Colon (tissue), 2 donors: Measurements from ENCODE around the gene WWOX.

Source experiments
- FAIRE-seq: peaks from 2 replicates; lab custom pipeline; 2012; peaks lifted over from hg19 to GRCh38; lab: Jason Lieb, UNC
- donor health status: control.
- donor health status: control.

Gene WWOX

DNA sequence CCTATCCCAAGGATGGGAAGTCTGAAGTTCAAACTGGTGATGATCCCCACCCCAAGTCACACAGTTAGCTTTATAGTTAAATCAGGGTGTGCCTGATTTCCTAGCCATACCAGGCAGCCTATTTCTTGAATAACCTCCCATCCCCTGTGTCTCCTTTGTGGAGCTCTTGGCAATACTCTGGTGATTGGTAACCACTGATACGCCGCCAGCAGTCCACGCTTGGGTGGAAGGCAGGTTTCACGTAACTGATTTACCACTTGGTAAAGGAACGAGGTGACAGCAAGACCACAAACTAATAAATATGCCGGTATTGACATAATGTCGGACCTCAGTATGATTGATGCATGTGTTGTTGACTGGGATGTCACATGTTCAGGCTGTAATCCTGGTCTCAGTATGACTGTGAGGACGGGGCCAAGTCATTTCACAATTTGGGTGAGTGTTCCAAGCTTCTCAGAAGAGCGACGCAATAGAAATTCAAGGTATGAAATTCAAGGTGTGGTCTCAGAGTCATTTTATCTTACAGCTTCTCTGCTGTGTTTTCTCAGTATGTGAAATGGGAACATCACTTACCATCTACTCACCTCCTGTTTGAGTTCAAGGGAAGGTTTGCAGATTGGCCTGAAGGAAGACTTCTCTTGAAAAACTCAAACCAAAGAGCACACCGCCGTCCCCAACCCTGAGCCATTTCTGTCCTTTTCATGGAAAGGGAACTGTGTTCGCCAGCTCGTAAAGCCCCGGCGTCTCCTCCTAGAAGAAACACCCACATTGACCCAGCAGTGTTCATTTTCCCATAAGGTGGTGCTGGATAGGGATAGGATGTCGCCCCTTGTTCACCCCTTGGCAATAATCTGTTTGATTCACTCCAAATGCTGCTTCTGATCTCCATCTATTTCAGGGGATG lies 678.9 kb downstream of the WWOX start:
- FAIRE-seq, result no peak

DNA sequence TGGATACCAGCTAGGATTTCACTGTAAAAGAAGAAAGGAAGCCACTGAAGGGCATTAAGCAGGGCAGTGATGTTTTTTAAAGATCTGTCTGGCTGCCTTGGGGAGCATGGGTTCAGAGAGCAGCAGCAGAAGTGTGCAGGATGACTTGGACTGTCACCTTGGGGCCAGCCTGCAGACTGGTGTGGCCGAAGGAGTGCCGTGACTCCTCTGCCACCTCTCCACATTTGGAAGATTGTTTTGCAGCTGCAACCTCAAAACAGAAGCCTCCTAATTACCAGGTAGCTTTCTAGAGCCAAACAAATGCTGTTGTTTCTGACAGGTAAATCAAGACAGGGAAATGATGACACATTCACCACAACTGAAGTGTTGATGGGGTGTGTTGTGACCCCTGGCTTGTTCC lies 681.4 kb downstream of the WWOX start:
- no peak for FAIRE-seq

DNA sequence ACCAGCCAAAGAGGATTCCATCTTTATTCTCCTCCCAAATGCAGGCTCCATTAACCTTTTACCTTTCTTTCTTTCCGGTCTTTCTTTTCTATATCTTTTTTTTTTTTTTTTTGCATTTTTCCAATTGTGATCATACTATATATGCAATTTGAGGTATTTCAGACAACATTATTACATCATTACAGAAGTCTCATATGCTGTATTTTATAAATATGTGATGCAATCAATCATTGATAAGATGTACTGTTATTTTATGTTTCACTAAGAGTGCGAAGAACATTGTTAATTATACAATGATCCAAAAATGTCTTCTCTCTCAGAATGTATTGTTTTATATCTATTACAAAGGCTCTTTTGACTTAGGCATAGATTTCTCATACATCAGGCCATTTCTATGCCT lies 683.1 kb downstream of the WWOX start:
- no peak for FAIRE-seq

DNA sequence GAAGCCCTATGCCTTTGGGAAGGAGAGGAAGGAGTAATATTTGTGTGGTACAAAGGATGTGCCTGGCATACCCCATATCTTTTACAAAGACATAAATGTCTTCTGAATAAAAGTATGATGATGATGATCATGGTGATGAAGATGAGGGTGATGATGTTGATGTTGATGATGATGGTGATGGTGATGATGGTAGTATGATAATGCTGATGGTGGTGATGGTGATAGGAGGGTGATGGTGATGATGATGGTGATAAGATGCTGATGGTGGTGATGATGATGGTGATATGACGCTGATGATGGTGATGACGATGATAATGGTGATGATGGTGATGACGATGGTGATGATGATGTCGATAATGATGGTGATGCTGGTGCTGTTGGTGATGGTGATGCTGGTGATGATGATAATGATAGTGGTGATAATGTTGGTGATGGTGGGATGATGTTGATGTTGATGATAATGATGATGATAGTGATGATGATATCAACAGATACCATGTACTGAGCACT lies 684.2 kb downstream of the WWOX start:
- no peak for FAIRE-seq

DNA sequence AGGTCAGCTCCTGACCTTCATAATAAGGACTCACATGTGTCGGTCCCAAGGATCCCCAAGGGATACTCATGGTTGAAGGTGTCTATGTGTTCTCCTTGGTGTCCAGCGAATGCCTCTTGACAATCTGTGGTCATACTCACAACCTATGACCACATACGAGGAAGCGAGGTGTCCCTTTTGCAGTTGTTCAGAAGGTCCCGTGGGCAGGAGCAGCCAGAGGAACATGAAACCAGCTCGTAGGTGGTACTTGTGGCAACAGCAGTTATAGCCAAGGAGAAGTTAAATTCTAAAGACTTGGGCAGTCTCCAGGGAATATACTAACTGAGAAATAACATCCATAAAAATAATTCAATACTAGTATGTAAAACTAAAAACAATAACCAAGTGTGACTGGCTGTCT lies 685.3 kb downstream of the WWOX start:
- FAIRE-seq, result no peak

DNA sequence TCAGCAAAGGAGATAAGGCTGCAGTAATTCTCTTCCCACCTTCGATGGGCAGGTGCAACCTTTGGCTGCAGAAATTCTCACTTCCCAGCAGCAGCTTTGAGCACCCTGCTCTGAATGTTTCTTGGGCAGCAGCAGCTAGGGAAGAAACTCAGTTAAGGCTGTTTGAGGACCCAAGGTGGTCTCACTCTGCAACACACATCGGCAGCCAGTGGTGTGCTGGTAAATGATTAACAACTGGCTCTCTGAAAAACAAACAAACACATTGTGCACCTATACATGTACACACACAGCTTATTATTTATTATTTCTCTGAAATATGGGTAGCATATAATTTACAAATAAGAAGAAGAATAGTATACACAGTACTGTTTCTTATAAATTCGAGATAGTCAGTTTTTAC lies 685.8 kb downstream of the WWOX start:
- no peak for FAIRE-seq

DNA sequence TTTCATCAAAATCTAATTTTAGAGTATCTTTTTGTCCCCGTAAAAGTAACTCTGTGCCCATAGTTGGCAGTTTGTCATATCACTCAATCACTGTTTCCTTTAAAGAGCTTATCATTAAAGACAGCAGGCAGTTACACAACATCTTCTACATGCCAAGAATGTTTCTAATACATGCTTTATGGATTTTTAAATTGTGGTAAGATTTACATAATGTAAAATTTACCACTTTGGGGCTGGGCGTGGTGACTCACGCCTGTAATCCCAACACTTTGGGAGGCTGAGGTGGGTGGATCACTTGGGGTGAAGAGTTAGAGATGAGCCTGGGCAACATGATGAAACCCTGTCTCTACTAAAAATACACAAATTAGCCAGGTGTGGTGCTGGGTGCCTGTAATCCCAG lies 687.2 kb downstream of the WWOX start:
- no peak for FAIRE-seq

DNA sequence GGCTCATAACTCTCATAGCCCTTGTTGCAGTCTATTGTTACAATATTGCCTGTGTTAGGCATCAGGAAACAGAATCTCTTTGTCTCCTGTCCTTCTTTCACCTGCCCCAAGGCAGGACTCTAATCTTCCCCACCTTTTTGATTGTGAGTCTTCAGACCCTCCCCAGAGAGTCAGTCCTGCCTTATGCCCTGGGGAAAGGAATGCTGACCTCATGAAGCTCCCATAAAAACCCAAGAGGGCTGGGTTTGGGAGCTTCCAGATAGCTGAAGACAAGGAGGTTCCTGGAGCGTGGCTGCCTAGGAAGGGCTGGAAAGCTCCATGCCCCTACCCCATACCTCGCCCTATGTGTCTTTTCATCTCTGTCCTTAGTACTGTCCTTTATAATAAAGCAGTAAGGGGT lies 688.8 kb downstream of the WWOX start:
- no peak for FAIRE-seq

DNA sequence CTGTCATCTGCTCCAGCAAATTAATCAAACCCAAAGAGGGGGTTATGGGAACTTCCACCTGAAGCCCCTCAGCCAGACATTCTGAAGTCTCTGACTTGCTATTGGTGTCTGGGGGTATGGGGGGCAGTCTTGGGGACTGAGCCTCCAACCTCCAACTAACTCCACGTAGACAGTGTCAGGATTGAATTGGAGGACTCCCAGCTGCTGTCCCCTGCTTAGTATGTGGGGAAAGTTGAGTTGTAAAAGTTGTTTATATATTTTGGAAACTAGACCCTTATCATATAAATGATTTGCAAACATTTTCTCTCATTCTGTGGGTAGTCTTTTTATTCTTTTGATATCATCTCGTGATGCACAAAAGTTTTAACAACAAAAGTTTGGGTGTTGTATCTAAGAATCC lies 689.2 kb downstream of the WWOX start:
- FAIRE-seq, result no peak

DNA sequence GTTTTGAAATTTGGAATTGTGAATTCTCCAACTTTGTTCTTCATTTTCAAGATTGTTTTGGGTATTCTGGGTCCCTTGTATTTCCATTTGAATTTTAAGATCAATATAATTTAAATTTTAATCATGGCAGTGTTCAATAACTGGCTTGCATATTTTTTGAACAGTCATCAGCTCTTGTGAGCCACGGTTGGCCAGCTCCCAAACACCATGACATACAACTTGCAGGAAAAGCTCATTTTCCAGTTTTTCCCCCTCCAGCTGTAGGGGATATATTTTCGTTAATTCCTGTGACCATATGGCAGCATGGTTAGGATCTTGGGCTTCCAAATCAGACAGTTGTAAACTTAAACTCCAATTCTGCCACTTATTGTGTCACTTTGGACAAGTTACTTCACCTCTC lies 690.1 kb downstream of the WWOX start:
- FAIRE-seq, result no peak

DNA sequence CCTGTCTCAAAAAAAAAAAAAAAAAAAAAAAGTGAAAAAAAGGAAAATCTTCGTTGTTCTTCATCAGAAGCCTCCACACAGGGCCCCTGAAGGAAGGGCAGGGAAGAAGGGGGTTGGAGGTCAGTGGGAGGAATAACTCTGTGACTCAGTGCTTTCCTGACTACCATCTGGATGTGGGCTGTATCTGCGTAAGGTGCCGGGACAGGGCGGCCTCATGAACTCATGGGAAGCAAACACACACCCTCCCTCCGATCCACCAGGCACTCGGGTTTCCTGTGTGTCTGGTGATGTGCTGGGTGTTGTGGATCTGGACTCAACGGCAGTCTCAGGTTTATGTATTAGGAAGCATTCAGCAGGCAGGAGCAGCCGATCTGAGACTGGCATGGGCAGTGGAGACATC lies 691.6 kb downstream of the WWOX start:
- no peak for FAIRE-seq

DNA sequence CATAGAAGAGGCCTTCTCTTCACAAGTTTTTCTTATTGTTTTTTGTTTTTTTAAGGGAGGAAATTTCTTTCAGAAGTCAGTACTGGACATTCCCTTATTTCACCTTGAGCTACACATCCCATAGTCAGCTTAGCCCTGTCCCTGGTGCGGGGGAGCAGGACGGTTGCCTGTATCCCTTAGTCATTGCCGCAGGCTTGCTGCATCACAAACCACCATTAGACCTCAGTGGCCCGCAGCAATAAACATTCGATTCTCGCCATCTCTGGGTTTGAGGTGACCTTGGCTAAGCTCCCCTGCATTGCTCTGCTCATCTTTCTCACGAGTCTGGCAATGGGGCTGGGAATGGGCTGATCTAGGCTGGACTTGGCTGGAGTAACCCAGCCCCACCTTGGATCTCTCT lies 692.5 kb downstream of the WWOX start:
- FAIRE-seq, result no peak

DNA sequence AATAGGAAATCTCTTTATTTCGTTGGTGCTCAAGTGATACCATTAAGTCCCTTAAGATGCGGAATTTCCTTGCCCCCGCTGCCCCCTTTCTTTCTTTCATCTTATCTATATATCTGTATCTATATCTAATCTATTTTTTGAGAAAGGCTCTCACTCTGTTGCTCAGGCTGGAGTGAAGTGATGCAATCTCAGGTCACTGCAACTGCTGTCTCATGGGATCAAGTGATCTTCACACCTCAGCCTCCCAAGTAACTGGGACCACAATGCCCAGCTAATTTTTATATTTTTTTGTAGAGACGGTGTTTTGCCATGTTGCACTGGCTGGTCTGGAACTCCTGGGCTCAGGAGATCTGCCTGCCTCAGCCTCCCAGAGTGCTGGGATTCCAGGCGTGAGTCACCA lies 693.5 kb downstream of the WWOX start:
- FAIRE-seq, result no peak

DNA sequence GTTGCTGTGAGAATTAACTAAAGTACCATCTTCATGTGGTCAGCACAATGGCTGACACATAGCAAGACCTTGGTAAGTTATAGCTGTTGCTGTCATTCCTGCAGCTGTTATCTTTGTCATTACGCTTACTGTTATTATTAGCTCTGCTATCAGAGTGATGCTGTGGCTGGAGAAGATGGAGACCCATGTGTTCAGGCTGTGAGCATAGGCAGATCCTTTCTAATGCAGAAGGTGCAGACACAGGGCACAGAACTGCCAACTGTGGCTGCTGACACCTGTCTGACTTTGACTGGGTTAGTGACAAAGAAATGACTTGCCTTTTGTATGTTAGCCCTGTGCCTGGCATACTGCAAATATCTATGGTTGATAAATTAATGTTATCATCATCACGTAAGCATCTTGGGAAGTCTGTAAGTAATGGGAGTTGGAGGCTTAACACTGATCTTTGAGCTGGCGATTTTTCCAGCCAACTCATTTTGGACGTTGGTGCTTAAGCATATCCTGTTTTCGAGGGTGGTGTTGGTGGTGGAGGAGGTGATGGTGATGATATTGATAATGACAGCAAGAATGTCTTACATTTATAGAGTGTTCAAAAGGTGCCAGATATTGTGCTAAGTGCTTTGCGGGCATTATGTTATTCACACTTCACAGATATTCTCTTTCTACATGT lies 695.3 kb downstream of the WWOX start:
- FAIRE-seq, result no peak

DNA sequence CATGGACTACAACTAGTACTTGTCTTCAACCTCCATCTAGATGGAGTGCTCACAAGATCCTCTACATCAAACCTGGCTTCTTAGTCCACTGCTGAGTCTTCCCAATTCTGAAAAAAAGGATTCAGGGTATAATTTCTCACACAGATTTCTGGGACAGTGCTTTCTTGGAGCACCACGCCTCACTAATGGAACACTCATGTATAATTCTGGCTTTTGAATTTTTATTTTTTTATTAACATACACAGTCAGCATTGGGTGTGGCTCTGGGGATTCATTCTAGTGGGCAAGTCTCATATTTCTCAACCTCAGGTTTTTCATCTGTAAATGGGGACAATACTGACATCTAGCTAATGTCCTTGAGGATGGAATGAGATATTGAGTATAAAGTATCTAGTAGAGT lies 696.0 kb downstream of the WWOX start:
- FAIRE-seq, result no peak

DNA sequence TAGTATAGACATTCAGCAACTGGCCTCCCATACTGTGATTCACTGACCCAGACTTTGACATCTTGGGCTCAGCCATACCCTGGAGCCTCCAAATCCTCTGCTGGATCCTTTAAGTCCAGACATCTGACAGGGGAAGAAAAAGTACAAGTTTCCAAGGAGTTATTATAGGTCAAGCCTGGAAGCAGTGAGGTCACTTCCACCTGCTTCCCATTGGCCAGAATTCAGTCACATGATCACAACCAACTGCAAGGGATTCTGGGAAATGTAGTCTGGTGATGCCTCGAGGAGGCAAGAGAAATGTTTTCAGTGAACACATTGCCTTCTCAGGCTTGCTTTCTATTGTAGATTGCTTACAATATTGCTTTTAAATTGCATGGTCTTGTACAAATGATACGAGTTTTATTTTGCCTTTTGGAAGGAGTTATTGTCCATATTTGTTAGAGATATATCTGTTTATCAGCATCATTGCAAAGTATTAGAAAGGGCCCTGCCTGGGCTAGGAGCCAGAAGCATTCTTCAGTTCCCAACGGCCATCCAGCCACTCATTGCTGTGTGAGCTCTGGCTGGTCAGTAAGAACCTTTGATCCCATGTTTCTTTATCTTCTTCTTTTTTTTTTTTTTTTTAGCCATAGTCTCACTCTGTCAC lies 696.9 kb downstream of the WWOX start:
- no peak for FAIRE-seq

DNA sequence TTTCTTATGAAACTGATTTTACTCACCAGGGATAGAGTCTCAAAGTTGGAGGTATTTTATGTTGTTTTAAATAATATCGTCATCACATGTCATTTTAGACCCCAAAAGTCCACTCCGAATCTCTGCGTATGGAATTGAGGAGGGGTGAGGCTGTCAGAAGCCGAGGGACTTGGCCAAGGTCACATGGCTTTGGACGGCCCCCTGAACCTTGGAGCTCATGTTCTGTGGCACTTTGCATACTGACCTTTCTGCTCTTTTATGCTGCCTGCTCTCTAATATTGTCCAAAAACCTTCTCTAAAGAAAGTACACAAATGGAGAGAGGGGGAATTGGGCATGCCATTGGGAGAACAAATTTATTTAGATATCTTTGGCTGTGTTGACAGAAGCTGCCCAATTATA lies 700.0 kb downstream of the WWOX start:
- FAIRE-seq, result no peak

DNA sequence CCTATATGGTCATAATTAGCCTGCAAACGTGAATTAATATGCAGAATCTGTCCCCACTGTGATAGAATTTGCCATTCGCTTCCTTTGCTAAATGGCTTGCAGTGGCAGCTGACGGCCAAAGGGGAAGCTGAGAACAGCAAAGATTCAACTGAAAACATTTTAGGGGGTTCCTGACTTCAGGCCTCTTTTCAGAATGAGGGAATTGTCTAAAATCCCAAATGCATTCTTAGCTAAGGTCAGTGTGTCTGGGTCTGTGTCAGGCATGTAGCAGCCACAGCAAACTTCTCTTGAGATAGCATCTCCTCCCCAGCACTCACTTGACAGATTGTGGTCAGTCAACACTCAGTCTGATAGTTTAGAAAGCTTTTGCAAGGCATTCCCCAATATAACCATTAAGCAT lies 701.1 kb downstream of the WWOX start:
- FAIRE-seq, result no peak

DNA sequence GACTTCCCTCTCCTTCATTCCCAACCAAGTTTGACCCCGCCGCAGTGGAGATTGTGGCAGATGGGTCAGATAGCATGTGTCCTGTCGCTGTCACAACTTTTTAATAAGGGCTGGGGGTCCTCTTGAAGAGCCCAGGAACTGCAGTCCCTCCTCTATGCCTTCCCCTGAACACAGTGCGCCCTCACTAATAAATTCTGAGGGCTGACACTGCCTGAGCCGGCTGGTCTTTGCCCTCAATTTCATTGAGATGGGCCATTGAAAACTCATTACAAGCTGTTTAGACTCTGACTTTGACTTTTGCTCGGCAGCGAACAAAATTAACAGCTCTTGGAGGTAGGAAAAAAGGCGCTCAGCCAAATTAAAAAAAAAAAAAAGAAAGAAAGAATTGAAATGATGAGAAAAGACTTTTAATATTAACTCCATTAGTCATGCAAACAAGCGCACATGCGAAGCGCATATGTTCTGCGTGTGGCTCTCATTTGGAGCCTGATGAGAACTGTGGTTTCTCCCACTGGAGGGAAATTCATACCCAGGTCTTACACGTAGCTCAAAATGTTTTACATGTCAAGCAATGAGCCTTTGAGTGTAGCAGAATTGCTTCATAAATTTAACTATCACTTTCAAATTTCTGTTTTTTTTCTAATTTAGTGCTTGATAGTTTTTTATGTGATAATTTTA lies 704.7 kb downstream of the WWOX start:
- FAIRE-seq, result no peak

DNA sequence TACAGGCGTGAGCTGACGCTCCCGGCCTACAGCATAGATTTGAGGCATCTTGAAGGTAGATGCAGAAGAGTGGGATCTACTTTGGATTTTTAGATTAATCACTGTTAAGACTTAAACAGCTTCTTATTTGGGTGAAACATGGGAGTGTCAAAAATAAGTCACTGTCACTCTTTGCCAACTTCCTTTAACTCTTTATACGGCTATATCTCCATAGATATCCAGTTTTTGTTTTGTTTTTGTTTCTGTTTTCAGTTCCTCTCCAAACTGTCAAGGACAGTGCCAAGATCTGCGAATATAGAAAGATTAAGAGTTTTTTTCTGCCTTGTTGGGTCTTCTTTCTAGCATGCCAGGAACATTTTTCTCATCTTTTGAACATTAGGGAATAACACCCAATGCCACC lies 706.1 kb downstream of the WWOX start:
- FAIRE-seq, result no peak

DNA sequence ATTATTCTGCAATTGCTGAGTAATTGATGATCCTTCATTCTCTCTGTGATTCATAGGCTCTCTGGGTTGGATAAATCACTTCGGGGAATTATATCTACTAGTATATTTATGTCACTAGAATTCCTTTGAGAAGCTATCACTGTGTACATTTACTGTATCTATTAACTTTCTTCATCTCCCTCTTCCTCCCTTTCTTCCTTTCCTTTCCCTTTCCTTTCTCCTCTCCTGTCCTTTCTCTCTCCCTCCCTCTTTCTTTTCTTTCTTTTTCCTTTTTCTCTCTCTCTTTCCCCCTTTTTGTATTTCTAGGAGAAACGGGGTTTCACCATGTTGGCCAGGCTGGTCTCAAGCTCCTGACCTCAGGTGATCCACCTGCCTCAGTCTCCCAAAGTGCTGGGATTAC lies 711.8 kb downstream of the WWOX start:
- no peak for FAIRE-seq

DNA sequence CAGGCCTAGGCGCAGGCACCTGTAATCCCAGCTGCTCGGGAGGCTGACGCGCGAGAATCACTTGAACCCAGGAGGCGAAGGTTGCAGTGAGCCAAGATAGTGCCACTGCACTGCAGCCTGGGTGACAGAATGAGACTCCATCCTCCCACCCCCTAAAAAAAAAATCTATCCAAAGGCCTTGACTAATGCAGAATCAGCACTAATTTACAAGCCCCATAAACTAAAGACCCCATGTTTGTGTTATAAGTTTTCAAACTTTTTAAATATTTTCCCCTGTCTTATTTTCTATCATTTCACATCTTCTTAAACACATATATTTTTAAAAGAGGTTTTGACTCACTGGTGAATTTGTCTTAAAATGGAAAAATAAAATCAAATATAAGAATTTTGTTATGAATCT lies 713.1 kb downstream of the WWOX start:
- FAIRE-seq, result no peak
